GM21515 (cell line): ENCODE data around the gene NEURL3.
"Not testable (repeated sequence)": the region's sequence is repeated elsewhere in the genome, so short reads cannot be mapped to it uniquely, and the experiment has no call there.

Source experiments
- ATAC-seq: cut with Tn5 transposase; IDR thresholded peaks from one replicate; pipeline ENCODE4 v1.9.1; 2021; ENCODE audit not compliant: unreplicated experiment

NEURL3 gene

DNA sequence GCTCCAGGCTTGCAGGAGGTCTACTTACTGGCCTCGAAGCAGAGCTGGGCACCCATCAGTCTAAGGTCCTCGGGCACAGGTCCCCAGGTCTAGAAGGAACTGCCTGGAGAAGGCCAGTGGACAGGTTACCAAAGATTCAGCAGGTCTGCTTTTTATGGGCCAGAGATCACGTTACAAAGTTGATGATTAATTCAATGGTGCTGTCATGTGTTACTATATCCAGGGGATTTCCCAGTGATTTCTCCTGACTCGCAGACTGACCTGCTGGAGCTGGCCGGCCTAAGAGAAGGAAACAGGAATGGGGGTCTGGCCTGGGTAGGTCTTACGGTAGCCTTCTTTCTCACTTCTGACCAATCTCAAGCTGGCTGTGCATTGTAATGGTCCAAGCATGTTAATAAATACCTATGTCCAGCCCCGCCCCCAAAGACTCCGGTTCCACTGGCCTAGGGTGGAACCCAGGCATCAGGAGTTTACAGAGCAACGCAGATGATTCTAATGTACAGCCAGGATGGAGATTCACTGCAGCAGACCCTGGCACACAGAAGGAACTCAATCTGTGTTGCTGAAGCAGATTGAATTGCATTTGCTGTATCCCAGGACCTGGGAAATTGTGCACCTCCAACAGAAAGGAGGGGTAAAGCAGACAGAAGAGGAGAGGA lies at the start of gene NEURL3:
Gene NEURL3 (minus strand): TSS at position 127 of the 659 bp plus-strand sequence. CDS start 71 bp downstream, at position 56.
- ATAC-seq: no peak

DNA sequence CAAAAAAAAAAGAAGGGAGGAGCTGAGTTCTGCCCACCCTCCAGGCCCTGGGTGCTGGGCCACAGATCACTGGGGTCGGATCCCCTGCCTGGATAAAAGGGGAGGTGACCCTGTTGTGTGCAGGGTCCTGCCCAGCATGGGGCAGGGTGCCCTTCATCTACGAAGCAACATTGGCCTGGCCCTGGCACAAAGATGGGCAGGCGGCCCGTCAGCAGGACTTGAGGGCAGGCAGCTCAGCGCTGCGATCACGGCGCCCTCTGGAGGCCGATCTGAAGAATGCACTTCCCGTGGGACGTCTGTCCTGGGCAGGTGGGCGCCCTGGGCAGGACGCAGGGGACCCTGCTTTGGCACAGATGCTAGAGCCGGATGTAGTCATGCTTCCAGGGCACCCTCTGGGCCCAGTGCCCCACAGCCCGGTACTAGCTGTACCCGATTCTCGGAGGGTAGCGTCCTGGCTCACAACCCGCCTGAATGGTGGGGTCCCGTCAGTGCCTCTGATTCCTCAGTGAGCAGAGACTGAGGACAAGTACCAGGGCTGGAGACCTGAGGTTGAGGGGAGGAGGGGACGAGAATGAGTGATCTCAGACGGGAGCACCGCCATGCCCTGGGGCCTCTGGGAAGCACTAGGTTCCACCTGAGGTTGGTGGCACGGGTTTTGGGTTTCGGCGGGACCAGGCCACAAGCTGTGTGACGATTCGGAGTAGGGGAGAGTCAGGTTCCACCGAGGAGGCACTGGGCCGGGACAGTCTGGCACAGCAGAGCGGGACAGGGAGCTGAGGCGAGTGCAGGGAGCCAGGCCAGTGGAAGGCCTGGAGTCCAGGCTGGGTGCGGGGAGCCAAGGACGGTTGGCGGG lies 49.4 kb upstream of the NEURL3 start:
- ATAC-seq: no peak

GRCh38 chr2:96553957-96554292 lies 48.8 kb upstream of the NEURL3 start:
- not testable (repeated sequence) for ATAC-seq

DNA sequence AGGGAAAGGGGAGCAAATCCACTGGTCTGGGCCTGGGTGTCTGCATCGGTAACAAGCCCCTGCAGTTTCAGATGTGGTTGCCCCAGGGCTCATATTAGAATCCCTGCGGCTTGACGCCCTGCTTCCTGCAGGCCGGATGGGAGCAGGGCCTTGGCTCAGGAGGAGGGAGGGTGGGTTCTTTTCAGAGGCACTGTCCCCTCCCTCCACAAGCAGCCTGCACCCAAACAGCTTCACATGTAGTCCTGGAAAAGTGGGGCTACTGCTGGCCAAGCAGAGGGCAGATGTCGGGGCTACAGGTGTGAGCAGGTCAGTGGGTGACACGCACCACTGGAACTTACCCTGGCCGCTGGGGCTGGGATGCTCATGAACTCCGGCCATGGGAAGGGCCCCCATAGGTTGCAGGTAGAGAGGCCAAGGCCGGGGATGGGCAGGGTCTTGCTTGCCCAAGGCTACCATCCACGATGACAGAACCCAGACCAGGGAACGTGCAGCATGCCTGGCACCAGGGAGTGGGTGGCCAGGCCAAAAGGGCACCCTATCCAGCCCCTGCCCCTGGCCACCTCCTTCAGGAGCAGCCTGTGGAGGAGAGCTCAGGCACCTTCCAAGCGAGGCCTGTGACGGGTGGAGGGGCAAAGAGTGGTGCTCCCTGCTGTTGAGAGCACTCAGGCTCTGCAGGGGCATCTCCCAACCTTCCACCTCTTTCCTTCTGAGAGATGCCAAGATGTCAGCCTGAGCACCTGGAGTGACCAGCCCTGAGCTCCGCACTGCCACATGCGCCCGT lies 48.2 kb upstream of the NEURL3 start:
- ATAC-seq: no peak

- ATAC-seq: no peak
These were observed 47.4 kb upstream of the NEURL3 start for GRCh38 chr2:96552315-96553175.

DNA sequence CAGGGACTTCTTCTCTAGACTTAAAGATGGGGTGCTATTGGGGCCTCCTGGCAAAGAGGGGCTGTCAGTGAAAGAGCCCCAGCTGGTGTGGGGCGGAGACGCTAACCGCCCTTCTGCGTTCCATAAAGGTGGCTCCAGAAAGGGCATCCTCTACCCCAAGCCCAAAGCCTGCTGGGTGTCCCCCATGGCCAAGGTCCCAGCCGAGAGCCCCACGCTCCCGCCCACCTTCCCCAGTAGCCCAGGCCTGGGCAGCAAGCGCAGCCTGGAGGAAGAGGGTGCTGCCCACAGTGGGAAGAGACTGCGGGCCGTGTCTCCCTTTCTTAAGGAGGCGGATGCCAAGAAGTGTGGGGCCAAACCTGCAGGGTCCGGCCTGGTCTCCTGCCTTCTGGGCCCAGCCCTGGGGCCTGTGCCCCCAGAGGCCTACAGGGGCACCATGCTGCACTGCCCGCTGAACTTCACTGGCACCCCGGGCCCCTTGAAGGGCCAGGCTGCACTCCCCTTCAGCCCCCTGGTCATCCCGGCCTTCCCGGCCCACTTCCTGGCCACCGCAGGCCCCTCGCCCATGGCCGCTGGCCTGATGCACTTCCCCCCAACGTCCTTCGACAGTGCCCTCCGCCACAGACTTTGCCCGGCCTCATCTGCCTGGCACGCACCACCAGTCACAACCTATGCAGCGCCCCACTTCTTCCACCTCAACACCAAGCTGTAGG lies 46.6 kb upstream of the NEURL3 start:
- ATAC-seq: no peak

DNA sequence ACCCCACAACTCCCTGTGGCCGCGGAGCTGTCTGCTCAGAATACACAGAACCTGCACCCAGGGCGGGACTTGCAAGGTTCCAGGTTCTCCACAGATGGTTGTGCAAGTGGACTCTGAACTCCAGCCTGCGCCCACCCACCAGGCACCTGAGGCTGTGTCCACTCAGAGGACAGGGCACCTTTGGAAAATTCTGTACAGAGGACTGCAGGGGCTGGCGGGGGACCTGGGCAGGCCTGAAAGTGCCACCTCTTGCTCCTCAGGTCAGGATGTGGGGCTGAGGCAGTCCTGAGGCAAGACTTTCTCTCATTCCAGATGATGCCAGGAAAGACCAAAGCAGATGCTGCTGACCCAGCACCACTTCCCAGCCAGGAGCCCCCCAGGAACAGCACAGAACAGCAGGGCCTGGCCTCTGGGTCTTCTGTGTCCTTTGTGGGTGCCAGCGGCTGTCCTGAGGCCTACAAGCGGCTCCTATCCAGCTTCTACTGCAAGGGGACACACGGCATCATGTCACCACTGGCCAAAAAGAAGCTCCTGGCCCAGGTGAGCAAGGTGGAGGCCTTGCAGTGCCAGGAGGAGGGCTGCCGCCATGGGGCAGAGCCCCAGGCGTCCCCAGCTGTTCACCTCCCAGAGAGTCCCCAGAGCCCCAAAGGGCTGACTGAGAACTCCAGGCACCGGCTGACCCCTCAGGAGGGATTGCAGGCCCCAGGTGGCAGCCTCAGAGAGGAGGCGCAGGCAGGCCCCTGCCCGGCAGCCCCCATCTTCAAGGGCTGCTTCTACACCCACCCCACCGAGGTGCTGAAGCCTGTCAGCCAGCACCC lies 45.8 kb upstream of the NEURL3 start:
- ATAC-seq: no peak

- ATAC-seq: no peak
These were observed 45.0 kb upstream of the NEURL3 start for GRCh38 chr2:96549967-96550786.

- ATAC-seq: no peak
These were observed 44.3 kb upstream of the NEURL3 start for GRCh38 chr2:96549466-96549785.

DNA sequence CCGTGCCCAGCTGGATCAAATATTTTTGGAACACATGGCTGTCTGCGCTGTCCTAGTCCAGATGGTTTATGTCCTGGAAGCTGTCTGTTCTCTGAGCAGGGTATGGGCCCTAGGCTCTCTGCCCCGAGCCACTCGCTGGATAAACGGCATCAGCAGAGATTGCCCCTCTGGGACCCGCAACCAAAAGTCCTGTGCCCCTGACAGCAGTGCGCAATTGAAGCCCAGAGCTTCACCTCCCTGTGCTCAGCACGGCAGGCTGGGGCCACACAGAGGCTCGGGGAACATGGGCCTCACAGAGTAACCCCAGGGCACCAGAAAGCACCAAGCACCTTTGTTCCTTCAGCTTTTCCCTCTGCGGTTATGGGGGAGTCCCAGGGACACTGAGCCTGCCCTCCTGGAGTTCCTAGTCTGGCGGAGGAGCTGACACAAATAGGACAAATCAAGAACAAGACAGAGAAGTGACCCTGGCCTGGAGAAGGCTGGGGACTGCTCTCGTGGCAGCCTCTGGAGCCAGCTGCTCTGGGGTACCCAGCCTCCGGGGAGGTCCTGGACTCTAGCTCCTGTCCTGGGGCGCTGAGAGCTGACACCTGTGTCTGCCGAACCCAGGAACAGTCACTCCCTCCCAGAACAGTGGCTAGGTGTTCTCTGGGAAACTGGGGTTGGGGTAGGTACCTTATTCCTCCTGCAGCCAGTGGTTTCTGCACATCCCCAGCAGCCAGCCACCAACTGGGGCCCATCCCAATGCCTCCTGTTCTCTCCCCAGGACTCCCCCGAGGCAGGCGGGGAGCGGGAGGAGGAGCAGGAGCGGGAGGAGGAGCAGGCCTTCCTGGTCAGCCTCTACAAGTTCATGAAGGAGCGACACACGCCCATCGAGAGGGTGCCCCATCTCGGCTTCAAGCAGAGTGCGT lies 43.7 kb upstream of the NEURL3 start:
- ATAC-seq: no peak

DNA sequence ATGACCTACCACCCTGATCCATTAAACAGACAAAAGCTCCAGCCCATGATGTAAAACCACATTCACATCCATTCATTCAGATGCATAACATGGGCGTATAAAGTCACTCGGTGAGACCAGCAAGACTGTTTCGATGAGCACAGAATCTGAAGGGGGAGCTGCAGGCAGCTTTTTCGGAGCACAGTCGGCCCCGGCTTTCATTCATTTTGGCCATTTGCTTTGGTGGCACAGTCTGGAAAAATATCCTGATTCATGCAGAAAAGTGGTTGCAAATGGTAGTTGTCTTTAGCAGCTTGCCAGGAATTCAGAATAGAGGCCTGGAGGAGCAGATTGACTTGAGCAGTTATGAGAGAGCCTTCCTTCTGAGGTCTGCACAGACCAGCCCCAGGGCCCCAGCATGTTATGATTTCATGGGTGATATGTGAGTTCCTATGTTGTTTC lies 42.6 kb upstream of the NEURL3 start:
- no peak for ATAC-seq

GRCh38 chr2:96547203-96547641 lies 42.1 kb upstream of the NEURL3 start:
- ATAC-seq: no peak

DNA sequence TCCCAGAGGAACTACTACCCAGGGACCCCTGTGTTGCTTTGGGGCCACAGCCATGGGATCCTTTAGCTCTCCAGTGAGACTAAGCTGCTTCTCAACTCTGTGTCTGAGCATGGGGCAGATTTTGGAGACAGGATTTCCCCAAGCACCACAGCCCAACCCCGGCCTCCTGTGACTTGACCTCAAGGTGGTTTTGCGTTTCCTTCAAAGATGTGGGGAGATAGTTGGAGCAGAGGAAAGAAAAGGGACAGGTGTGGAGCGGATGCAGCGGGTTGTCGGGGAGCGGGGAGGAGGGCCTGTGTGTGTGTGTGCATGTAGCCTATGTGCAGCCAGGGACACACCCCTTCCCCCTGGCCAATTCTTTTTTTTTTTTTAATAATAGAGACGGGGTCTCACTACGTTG lies 41.6 kb upstream of the NEURL3 start:
- no peak for ATAC-seq

DNA sequence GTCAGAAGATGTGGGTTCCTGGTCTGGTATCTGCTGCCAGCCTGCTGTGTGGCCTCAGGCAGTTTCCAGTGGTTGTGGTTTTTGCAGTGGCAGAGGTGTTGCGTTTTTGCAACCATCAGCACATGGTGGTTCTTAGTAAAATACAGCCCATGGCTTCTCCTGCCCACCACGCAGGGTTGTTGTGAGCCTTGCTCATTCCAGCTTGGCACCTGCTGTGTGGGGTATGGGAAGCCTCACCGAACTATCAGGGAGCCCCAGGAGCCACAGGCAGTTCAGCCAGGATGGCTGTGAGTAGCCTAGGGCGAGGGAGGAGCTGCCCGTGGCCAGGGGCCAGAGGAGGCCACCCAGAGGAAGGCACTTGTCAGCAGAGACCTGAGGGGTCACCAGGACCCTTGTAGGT lies 41.2 kb upstream of the NEURL3 start:
- no peak for ATAC-seq

DNA sequence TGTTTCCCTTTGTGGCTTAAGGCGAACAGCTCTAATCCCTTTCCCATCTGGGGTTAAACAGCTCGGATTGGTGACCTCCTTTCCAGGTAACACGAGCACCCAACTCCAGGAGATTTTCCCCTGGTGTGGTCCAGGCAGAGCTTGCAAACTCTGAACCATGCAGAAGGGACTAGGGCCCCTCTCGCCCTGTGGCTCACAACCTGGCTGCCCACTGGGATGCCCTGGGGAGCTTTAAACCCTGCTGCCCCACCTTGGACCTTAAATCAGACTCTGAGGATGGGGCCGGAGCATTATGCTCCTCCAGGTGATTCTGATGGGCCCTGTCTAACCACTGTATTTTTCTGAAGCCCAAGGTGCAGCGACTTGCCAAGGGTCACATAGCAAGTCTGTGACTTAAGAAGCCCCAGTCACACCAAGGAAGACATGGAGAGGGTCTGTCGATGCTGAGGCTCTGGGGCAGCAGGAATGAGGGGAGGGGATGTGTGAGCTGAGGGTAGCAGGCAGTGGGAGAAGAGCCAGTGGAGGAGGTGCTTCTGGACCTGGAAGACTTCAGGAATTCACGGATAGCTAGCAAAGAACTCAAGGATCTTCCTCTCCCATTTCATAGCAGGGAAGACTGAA lies 37.3 kb upstream of the NEURL3 start:
- ATAC-seq: no peak

- ATAC-seq: no peak
These were observed 36.4 kb upstream of the NEURL3 start for GRCh38 chr2:96541398-96542152.
